Heart left ventricle (tissue), 16 donors: Measurements from ENCODE around the gene NUAK2. TPM values are rescaled to one million over a fixed set of nuclear protein-coding genes. Genes with fewer than 3 reads are reported as not detected.
A peak's percentile ranks its signal among the peaks of the same experiment; 100 is the strongest.

Source experiments
- ATAC-seq, 4 donors: fragments of 200-7000 bp; cut with Tn5 transposase; one replicate each; pipeline ENCODE4 v1.9.1; 2020 to 2022; ENCODE audit warnings: moderate library complexity in 4 of 4, mild to moderate bottlenecking in 3 of 4, moderate number of reproducible peaks in 1 of 4
- DNase-seq, 5 donors: peaks; one replicate each; pipeline ENCODE4 v3.0.0-alpha.2; 2020
- H3K27ac ChIP-seq, 12 donors: fragments of 200-600 bp; sonication (generic) in 4 of 12; one replicate each; pipeline versions ENCODE4 v1.5.0 to v1.8.0; 2016 to 2022; ENCODE audit warnings: mild to moderate bottlenecking in 2 of 12
- H3K27me3 ChIP-seq, 9 donors: fragments of 200-600 bp; sonication (generic) in 2 of 9; one replicate each; pipeline versions ENCODE4 v1.5.1 to v1.8.0; 2016 to 2022; ENCODE audit warnings: mild to moderate bottlenecking in 3 of 9
- H3K36me3 ChIP-seq, 9 donors: fragments of 200-600 bp; sonication (generic) in 2 of 9; one replicate each; pipeline versions ENCODE4 v1.5.0 to v1.8.0; 2018 to 2022; ENCODE audit warnings: mild to moderate bottlenecking in 2 of 9
- H3K4me1 ChIP-seq, 12 donors: fragments of 200-600 bp; sonication (generic) in 4 of 12; one replicate each; pipeline versions ENCODE4 v1.5.0 to v1.8.0; 2016 to 2022; ENCODE audit warnings: mild to moderate bottlenecking in 3 of 12
- H3K4me3 ChIP-seq, 12 donors: fragments of 200-600 bp; sonication (generic) in 4 of 12; one replicate each; pipeline versions ENCODE4 v1.5.0 to v1.8.0; 2017 to 2022; ENCODE audit warnings: mild to moderate bottlenecking in 9 of 12, moderate library complexity in 4 of 12
- H3K9me3 ChIP-seq, 12 donors: fragments of 200-600 bp; sonication (generic) in 4 of 12; one replicate each; pipeline versions ENCODE4 v1.5.0 to v1.8.0; 2016 to 2022; ENCODE audit warnings: mild to moderate bottlenecking in 1 of 12
- CTCF ChIP-seq, 12 donors: fragments of 200-600 bp; sonication (generic) in 4 of 12; IDR thresholded peaks; one replicate each; pipeline versions ENCODE4 v1.5.0 to v1.8.0; 2018 to 2022; ENCODE audit warnings: antibody characterized with exemption in 12 of 12, mild to moderate bottlenecking in 5 of 12
- POLR2A ChIP-seq, 2 donors: fragments of 450-650 bp; IDR thresholded peaks; one replicate each; pipeline ENCODE4 v1.6.1; 2017; ENCODE audit warnings: antibody characterized with exemption in 2 of 2, mild to moderate bottlenecking in 2 of 2, moderate library complexity in 2 of 2
- WGBS, 4 donors: extraction: QIAGEN DNeasy Blood & Tissue Kit in 2 of 4; methylation state at CpG; one replicate each; pipeline versions ENCODE4 v1.1.5 to v1.1.7; 2013 to 2018; 5-methylcytosine and 5-hydroxymethylcytosine counted together
- intact Hi-C, 10 donors: fragments of 100-400 bp; cut with DNase I; formaldehyde crosslinking; loops; one replicate each; pipeline versions ENCODE4 v1.11.1 to v1.14.2; 2022
- polyA plus RNA-seq, 2 donors: library from polyadenylated mRNA; stranded (reverse); fragments of 200-250 nt; gene quantifications; one replicate each; pipeline ENCODE4 v1.2.3, GENCODE V29; 2013
- total RNA-seq, 9 donors: library from RNA; depleted of rRNA in 2 of 9; stranded (reverse); fragments of >200 nt in 2 of 9; fragmentation: NEBNext Ultra II Directional in 3 of 9; extraction: Animal tissue kit (Norgen Biotek cat#: 25700) in 3 of 9; gene quantifications; one replicate each; pipeline versions ENCODE4 v1.1.0 to v1.2.4, GENCODE V29; 2016 to 2023
- donor health status: ischemic (EF 13 %, LVEDD 7.1; RV severe dilation, severe dysfunction).
- donor health status: healthy with polysubstance abuse.
- donor health status: DM: no; HTN: yes; CAD: no.
- donor health status: DM: no; HTN: no; CAD: no.
- donor health status: ischemic (EF 25% LVEDD 6.9; RV normal size, moderate dysfunction).
- donor health status: ischemic (EF 25% LVEDD 5.7; RV mildly dilated, moderate dysfunction).
- donor health status: healthy.
- donor health status: DM: yes; HTN: yes; CAD: no.
- donor health status: ischemic (EF 35%, LVEDD 5.7; RV mildly dilated, moderate dysfunction).
- donor health status: nonischemic (EF 11% LVEDD 7.7; RV severe dilation, severe dysfunction).
- donor health status: DM: yes; HTN: yes; CAD: no.
- donor health status: PGD.
- donor health status: ischemic (EF 29% LVEDD 5.4; RV normal size, mild dysfunction).
- donor health status: nonischemic (EF 23%, LVEDD 6.1; RV moderate dilation, normal function).

NUAK2 gene
- total and polyA plus RNA-seq, 11 donors = 0.25 to 2.6 (median 0.66) TPM

- Histone ChIP-seq H3K27me3 (no peaks in the 10 kb centered on the region), H3K27ac (no peak overlapping the region), H3K9me3 (no peaks in the 10 kb centered on the region), H3K4me3 (no peak overlapping the region), H3K4me1 (peaks cover 0 to 27% (median 14%) of the 10 kb centered on the region in 12 donors), H3K36me3 (no peaks in the 10 kb centered on the region)
- intact Hi-C loops = no loop called here
- TF ChIP-seq CTCF (IDR thresholded peaks at IDR 0.05) (no peak), POLR2A (IDR thresholded peaks at IDR 0.05) (no peak)
- 86 to 96% (median 92%) methylated on average over 2 of the region's 2 CpGs for WGBS, 4 donors
- no peak for DNase-seq
- ATAC-seq = no peak
Measured at GRCh38 chr1:205296154-205296553, 25.4 kb downstream of the NUAK2 start.

GRCh38 chr1:205294934-205295333, 26.6 kb downstream of the NUAK2 start:
- Histone ChIP-seq H3K27me3 (no peaks in the 10 kb centered on the region), H3K9me3 (no peaks in the 10 kb centered on the region), H3K4me3 (no peak overlapping the region), H3K4me1 (peaks cover 0 to 27% (median 13%) of the 10 kb centered on the region in 12 donors), H3K27ac (peak overlapping the region in 7 of 12 donors; percentile 11 to 77 (median 29)), H3K36me3 (no peaks in the 10 kb centered on the region)
- no peak for ATAC-seq
- DNase-seq = no peak
- WGBS, 4 donors = 75 to 89% (median 83%) methylated on average over 4 to 5 of the region's 5 CpGs
- TF ChIP-seq POLR2A (IDR thresholded peaks at IDR 0.05) (no peak), CTCF (IDR thresholded peaks at IDR 0.05) (no peak)
- intact Hi-C loops = no loop called here

- TF ChIP-seq POLR2A (IDR thresholded peaks at IDR 0.05) = no peak
- peak in 4 of 5 donors; percentile 46 to 74 (median 68) for DNase-seq
- H3K4me3 ChIP-seq = no peak overlapping the region
- H3K9me3 ChIP-seq = no peaks in the 10 kb centered on the region
- ATAC-seq = peak in 3 of 4 donors; percentile 65 to 90 (median 83)
- H3K4me1 ChIP-seq = peaks cover 0 to 30% (median 13%) of the 10 kb centered on the region in 12 donors
- H3K27ac ChIP-seq = peak overlapping the region in 9 of 12 donors; percentile 1 to 77 (median 29)
- intact Hi-C loops = no loop called here
- H3K27me3 ChIP-seq = no peaks in the 10 kb centered on the region
- no peaks in the 10 kb centered on the region for H3K36me3 ChIP-seq
- 33 to 57% (median 36%) methylated on average over 4 to 6 of the region's 6 CpGs for WGBS, 4 donors
Measured at GRCh38 chr1:205294175-205294917, 27.2 kb downstream of the NUAK2 start.

- DNase-seq (no peak), ATAC-seq (no peak)
- Histone ChIP-seq H3K36me3 (no peaks in the 10 kb centered on the region), H3K4me3 (no peak overlapping the region), H3K27me3 (no peaks in the 10 kb centered on the region), H3K9me3 (no peaks in the 10 kb centered on the region), H3K4me1 (peaks cover 0 to 38% (median 13%) of the 10 kb centered on the region in 12 donors), H3K27ac (peak overlapping the region in 7 of 12 donors; percentile 1 to 77 (median 42))
- 95 to 98% (median 96%) methylated on average over 8 to 10 of the region's 10 CpGs for WGBS, 4 donors
- intact Hi-C loops = no loop called here
- no peak for TF ChIP-seq CTCF (IDR thresholded peaks at IDR 0.05)
- TF ChIP-seq POLR2A (IDR thresholded peaks at IDR 0.05) = no peak
Measured at GRCh38 chr1:205293350-205294074, 28.0 kb downstream of the NUAK2 start.
